Neural cell (in vitro differentiated cells): ENCODE results near the gene TLN1. TPM values are rescaled to one million over a fixed set of nuclear protein-coding genes. Genes with fewer than 3 reads are reported as not detected.

ENCODE experiments used
- H2AFZ ChIP-seq: fragments of 200-600, 300-800 bp; sonication (generic), shearing (Covaris generic); 2 replicates; pipeline ENCODE4 v1.6.0; 2014; ENCODE audit warnings: low read depth, mild to moderate bottlenecking, antibody characterized with exemption, low read length, moderate library complexity
- H3F3A ChIP-seq: fragments of 200-600 bp; shearing (Covaris generic); 2 replicates; pipeline ENCODE4 v1.6.1; 2016; ENCODE audit warnings: mild to moderate bottlenecking, moderate library complexity, mixed read lengths, antibody characterized with exemption, low read length; ENCODE audit not compliant: insufficient read depth, poor library complexity, severe bottlenecking
- H3K27ac ChIP-seq: fragments of 200-600, 300-800 bp; sonication (generic), shearing (Covaris generic); 2 replicates; pipeline ENCODE4 v1.5.1; 2014; ENCODE audit warnings: mild to moderate bottlenecking, low read length, moderate library complexity
- H3K27me3 ChIP-seq: fragments of 300-800, 200-600 bp; sonication (generic), shearing (Covaris generic); 2 replicates; pipeline ENCODE4 v1.6.0; 2014; ENCODE audit warnings: mild to moderate bottlenecking, low read depth, low read length, moderate library complexity; ENCODE audit not compliant: insufficient read depth
- H3K36me3 ChIP-seq: fragments of 300-800, 200-600 bp; sonication (generic), shearing (Covaris generic); 2 replicates; pipeline ENCODE4 v1.5.1; 2014; ENCODE audit warnings: mild to moderate bottlenecking, antibody characterized with exemption, low read length, moderate library complexity; ENCODE audit not compliant: insufficient read depth
- H3K4me2 ChIP-seq: fragments of 300-800, 200-600 bp; sonication (generic), shearing (Covaris generic); 2 replicates; pipeline ENCODE4 v1.6.0; 2014; ENCODE audit warnings: mild to moderate bottlenecking, low read length
- H3K4me3 ChIP-seq: fragments of 300-800, 200-600 bp; sonication (generic), shearing (Covaris generic); 2 replicates; pipeline ENCODE4 v1.5.1; 2014; ENCODE audit warnings: mild to moderate bottlenecking, low read length, moderate library complexity
- H3K79me2 ChIP-seq: fragments of 200-600 bp; shearing (Covaris generic); replicated peaks from 2 replicates; pipeline ENCODE4 v1.6.0; 2014; ENCODE audit warnings: mild to moderate bottlenecking, low read length, moderate library complexity; ENCODE audit not compliant: insufficient read depth
- H3K9ac ChIP-seq: fragments of 300-800, 200-600 bp; sonication (generic), shearing (Covaris generic); 2 replicates; pipeline ENCODE4 v1.6.1; 2016; ENCODE audit warnings: mild to moderate bottlenecking, low read length, mixed read lengths
- H3K9me2 ChIP-seq: fragments of 200-600 bp; shearing (Covaris generic); 2 replicates; pipeline ENCODE4 v1.6.1; 2016; ENCODE audit warnings: mild to moderate bottlenecking, low read length, mixed read lengths; ENCODE audit not compliant: insufficient read depth
- H3K9me3 ChIP-seq: fragments of 200-600, 300-800 bp; sonication (generic), shearing (Covaris generic); 2 replicates; pipeline ENCODE4 v1.6.1; 2016; ENCODE audit warnings: mild to moderate bottlenecking, mixed run types, low read length, moderate library complexity, mixed read lengths
- H4K20me1 ChIP-seq: fragments of 200-600 bp; shearing (Covaris generic); 2 replicates; pipeline ENCODE4 v1.6.1; 2016; ENCODE audit warnings: mild to moderate bottlenecking, mixed run types; ENCODE audit not compliant: insufficient read depth
- EP300 ChIP-seq: fragments of 450-650 bp; conservative IDR thresholded peaks from 2 replicates; pipeline ENCODE4 v1.6.1; 2014; ENCODE audit warnings: antibody characterized with exemption, mild to moderate bottlenecking, moderate library complexity; ENCODE audit not compliant: poor library complexity, severe bottlenecking
- EZH2 ChIP-seq: fragments of 200-600, 300-800 bp; shearing (Covaris generic), sonication (generic); IDR thresholded peaks from 2 replicates; pipeline ENCODE4 v1.6.1; 2014; ENCODE audit warnings: antibody characterized with exemption, low read length, borderline replicate concordance, mild to moderate bottlenecking; ENCODE audit not compliant: insufficient read depth, poor library complexity, severe bottlenecking
- MXI1 ChIP-seq: fragments of 450-650 bp; conservative IDR thresholded peaks from 2 replicates; pipeline ENCODE4 v1.6.1; 2014; ENCODE audit warnings: antibody characterized with exemption, mild to moderate bottlenecking; ENCODE audit not compliant: poor library complexity, severe bottlenecking
- POLR2AphosphoS5 ChIP-seq: IDR thresholded peaks from 2 replicates; pipeline ENCODE4 v1.6.1; 2012
- TAF1 ChIP-seq: IDR thresholded peaks from 2 replicates; pipeline ENCODE4 v1.6.1; 2012; ENCODE audit warnings: low read depth
- polyA plus RNA-seq: library from polyadenylated mRNA; depleted of rRNA; stranded (reverse); fragments of >200 nt; gene quantifications from 2 replicates; pipeline ENCODE4 v1.2.3, GENCODE V29; 2014
- TF ChIP-seq, protein P1 (sequence below): IDR thresholded peaks from 2 replicates; pipeline ENCODE4 v1.6.1; 2012; ENCODE audit warnings: borderline replicate concordance

TLN1 gene
- polyA plus RNA-seq, 1 donor from 2014 or later = 7.1 TPM

DNA sequence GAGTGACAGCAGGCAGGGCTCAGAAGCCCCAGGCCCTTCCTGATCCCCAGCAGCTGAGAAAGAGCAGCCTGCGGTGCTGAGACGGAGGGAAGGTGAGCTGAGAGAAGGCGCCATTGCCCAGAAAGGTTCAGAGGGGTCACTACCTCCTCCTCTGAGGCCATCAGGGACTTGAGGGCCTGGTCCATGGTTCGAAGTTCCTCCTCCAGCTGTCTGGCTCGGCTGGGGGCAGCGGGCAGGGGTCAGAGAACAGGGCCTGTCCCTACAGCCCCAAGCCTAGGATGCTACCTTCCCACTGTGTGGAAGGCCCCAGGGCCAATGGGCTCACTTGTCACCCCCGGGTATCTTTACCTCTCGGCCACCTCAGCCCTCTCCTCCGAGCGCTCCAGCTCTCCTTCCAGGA lies 47.1 kb downstream of the TLN1 start:
- Histone ChIP-seq H3K79me2 (no peaks in the 10 kb centered on the region), H3K4me3 (no peak overlapping the region), H2AFZ (no peak overlapping the region), H3K27ac (no peak overlapping the region), H3K9ac (no peak overlapping the region), H3K9me3 (no peaks in the 10 kb centered on the region), H3F3A (no peaks in the 10 kb centered on the region), H4K20me1 (no peaks in the 10 kb centered on the region), H3K36me3 (no peaks in the 10 kb centered on the region), H3K4me2 (no peak overlapping the region), H3K9me2 (no peaks in the 10 kb centered on the region), H3K27me3 (peaks cover 10% of the 10 kb centered on the region)
- no peak for TF ChIP-seq EP300
- no peak for TF ChIP-seq POLR2AphosphoS5
- TF ChIP-seq TAF1 = no peak
- TF ChIP-seq, protein P1, sequence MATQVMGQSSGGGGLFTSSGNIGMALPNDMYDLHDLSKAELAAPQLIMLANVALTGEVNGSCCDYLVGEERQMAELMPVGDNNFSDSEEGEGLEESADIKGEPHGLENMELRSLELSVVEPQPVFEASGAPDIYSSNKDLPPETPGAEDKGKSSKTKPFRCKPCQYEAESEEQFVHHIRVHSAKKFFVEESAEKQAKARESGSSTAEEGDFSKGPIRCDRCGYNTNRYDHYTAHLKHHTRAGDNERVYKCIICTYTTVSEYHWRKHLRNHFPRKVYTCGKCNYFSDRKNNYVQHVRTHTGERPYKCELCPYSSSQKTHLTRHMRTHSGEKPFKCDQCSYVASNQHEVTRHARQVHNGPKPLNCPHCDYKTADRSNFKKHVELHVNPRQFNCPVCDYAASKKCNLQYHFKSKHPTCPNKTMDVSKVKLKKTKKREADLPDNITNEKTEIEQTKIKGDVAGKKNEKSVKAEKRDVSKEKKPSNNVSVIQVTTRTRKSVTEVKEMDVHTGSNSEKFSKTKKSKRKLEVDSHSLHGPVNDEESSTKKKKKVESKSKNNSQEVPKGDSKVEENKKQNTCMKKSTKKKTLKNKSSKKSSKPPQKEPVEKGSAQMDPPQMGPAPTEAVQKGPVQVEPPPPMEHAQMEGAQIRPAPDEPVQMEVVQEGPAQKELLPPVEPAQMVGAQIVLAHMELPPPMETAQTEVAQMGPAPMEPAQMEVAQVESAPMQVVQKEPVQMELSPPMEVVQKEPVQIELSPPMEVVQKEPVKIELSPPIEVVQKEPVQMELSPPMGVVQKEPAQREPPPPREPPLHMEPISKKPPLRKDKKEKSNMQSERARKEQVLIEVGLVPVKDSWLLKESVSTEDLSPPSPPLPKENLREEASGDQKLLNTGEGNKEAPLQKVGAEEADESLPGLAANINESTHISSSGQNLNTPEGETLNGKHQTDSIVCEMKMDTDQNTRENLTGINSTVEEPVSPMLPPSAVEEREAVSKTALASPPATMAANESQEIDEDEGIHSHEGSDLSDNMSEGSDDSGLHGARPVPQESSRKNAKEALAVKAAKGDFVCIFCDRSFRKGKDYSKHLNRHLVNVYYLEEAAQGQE = no peak
- no peak for TF ChIP-seq EZH2

DNA sequence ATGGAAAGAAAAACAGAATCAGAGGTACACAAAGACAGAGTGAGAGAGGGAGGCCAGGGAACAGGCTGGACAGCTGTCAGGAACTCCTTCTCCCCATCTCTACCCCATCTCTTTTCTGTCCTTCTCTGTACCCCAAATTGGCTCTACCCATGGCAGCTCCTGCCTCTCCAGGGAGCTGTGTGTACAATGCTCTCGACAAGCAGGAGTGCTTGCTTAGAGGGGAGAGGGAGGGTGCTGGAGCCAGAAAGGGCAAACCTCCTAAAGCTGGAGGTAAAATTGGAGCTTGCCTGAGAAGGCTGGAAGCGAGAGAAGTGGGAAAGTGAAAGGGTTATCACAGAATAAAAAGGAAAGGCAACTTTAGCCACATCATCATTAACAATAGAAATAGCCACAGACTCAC lies 48.7 kb downstream of the TLN1 start:
- H3K9me2 ChIP-seq = no peaks in the 10 kb centered on the region
- H2AFZ ChIP-seq = no peak overlapping the region
- no peaks in the 10 kb centered on the region for H3K79me2 ChIP-seq
- no peak overlapping the region for H3K27ac ChIP-seq
- no peaks in the 10 kb centered on the region for H3K27me3 ChIP-seq
- H3F3A ChIP-seq = no peaks in the 10 kb centered on the region
- H3K9ac ChIP-seq = no peak overlapping the region
- no peak overlapping the region for H3K4me2 ChIP-seq
- TF ChIP-seq EP300 (no peak), MXI1 (no peak)
- TF ChIP-seq, protein P1 = no peak
- no peak overlapping the region for H3K4me3 ChIP-seq
- no peaks in the 10 kb centered on the region for H4K20me1 ChIP-seq
- H3K36me3 ChIP-seq = no peaks in the 10 kb centered on the region
- no peaks in the 10 kb centered on the region for H3K9me3 ChIP-seq
